GM21367 (cell line): ENCODE data around the gene CSAD.

ENCODE experiments used
- ATAC-seq: cut with Tn5 transposase; IDR thresholded peaks from one replicate; pipeline ENCODE4 v1.9.1; 2021; ENCODE audit not compliant: unreplicated experiment

CSAD gene

DNA sequence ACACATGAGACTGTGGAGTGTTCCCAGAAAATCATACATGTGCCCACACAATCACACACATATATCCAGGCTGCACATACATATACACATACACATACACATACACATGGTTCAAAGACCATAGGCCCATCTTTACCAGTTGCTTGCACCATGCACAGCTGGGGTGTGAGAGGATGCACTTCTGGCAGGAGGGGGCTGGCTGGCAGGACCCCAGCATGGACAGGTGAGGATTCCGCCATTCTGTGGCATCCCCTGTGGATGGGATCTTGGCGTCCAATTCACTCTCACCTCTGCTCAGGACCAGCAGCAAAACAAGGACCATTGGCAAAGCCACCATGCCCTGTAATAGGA is 19.4 kb upstream of the CSAD start:
- ATAC-seq, result peak; percentile 16

DNA sequence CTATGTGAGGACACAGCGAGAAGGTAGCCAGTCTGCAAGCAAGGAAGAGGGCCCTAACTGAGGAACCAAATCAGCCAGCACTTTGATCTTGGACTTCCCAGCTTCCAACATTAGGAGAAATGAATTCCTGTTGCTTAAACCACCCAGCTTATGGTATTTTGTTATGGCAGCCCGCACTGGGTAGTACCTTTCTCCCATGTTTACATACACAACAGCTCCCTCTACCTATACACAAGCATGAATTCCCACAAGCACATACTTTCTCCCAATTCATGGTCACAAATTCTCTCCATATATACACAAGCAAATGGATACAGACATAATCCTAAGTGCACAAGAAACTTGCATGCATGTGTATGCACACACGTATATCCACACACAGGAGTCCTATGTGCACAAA is 19.0 kb upstream of the CSAD start:
- ATAC-seq, result no peak

DNA sequence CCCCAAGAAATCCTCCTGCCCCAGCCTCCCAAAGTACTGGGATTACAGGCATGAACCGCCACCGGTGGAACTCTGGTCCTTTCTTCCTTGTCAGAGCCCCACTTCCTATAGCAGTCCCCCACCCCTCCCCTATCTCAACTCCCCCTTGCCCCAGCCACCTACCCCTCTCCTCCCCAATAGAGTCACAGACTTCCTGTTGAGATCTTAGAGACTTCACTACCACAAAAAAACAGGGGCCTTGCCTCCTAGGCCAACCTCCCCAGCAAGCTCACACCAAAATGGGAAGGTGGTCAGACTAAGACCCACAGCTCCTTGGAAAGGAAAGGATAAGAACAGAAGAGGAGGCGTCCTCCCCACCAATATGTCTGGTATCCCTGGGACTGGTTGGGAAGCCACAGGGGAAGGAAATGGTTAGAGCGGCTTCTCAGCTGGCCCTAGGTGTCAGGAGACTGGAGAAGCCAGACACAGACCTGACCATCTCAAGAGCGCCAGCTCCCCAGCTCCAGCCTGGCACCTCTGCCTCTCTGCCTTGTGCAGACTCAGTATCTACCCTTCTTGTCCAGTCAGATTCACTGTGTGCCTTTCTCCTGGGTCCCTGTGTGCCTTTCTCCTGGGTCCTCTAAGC is 17.9 kb upstream of the CSAD start:
- no peak for ATAC-seq

DNA sequence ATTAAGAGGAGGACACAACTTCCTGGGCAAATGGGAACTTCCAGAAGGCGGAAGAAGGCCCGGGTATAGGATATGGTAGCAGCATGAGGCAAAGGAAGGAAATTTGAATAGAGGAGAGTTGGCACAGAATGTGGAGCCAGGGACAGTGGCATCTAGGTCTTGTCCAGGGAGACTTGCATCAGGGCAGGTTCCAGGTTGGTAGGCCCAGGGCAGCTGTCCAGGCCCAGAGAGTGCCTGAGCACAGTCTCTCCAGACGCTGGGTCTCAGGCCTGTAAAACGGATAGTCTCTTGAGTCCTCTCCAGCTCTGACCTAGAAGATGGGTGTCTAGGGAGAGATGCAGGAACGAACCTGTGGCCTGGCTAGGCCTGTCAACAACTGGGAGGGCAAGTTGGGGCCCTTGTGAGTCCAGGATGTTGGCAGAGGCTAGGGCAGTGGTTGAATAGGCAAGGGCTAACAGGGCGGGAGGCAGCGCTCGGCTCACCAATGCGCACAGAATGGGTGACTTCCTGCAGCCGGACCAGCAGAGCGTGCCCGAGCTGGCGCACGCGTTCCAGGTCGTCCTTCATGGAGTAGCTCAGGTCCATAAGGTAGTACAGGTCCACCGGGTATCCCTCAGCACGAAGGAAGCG is 16.4 kb upstream of the CSAD start:
- ATAC-seq, result no peak

DNA sequence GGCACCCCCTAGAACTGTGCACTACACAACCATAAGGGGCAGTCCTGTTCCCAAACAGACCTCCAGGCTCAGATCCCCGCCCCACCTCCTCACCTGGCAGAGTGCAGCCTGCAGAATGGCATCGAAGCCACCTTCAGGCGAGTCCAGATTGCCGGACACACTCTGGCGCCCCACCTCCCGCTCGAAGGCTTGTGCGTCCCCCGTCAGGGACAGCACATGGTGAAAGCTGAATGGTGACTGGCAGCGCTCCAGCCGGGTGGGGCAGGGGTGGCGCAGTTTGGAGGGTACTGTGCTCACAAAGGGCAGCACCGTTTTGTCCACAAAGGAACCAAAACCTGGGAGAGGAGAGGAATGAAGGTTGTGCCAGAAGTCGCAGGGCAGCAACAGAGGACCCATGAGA is 15.8 kb upstream of the CSAD start:
- no peak for ATAC-seq

DNA sequence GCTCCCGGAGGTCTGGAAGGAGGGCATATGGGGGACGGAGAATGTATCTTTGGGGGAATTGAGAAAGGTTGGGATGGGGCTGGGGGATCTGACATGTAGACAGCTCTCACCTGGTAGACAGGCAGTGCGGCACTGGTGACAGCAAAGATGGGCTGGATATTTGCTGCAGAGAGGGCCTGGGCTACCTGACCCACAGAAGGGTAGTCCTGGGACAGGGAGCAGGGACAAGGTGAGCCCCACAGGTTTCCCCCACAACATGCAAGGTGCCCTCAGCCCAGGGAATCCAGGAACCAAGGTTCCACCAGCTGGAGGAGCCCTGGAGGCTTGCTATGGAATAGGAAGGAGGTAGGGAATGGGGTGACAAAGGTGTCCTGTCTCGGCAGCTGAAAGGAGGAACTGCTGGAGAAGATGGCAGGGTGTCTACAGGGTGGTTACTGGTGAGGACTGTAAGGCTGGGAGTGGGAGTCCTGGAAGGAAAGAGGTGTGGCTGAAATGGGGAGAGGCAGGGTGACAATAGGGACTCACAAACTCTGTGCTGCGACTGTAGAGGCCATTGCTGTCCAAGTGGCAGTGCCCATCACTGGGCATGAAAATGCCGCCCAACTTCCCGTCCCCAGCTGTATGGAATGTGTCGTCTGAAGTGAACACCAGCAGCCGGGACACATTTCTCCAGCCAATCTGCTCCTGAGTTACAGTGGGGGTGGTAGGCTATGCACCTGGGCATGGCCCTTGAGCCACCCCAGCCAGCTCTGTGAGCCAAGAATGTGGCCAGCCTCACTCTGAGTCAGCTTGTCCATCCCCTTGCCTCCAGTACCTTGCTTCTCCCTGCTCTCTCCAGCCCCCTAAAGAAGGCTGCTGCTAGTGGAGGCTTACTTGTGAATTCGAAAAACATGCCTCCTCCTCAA is 15.0 kb upstream of the CSAD start:
- no peak for ATAC-seq

DNA sequence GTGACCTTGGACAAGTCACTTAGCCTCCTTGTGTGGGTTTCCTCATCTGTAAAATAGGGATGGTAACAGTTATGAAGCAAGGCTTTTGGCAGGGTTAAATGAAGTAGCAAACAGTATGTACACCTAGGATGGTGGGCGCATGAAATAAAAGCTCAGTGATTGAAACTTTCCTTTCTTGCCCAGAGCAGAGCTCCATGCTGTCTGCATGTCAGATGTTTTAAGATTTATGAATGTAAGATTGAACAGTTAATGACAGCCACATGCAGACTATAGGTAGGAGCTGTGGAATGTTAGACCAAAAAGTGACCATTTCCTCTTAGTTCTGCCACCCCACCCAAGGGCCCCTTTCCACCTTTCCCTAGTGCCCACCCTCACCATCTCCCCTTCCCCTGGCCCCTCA is 14.2 kb upstream of the CSAD start:
- ATAC-seq, result no peak

DNA sequence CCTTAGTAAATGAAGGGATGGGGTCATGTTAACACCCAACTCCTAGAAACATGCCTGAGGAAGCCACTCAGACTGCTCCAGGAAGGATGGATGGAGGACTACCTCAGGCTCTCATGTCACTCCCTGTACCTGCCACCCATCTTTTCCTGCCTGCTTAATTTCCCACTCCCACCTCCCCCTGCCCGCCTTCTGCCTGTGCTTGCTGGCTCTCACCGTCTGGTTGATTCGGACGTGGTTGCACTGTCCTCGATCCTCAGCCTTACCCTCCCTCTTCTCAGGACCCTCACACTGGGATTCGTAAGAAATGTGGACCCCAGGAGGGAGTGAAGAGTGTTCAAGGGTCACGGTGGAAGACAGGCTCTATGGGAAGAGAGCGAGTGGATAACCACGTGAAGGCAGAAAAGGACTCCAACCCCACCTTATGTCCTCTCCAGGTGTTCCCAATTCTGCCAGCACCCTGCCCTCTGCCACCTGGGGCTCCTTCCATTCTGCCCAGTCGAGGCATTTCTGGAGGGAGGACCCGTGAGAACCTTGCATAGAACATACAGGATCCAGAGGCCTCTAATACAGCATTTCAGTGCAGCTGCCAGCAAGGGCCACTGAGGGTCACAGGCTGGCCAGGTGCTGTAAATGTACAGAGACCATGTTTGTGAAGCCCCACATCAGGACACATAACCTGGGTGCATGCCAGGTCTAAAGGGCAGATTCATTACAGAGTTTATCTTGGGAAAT is 13.4 kb upstream of the CSAD start:
- no peak for ATAC-seq

DNA sequence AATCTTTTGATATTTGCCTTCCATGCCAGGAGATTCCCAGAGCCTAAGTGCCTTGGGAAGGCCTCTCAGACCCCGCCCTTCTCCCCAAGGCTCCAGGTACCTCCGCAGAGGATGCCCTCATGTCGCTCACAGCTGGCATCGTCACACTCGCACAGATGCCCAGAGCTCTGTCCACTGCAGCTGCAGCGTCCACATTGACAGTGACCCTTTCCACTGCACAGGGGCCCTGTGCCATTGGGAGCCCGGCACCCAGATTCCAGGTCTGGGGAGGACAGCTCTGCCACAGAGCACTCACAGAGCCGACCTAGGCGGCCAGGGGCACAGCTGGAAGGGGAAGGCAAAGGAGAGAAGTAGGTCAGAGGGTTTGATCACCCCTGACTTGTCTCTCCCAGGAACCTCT is 12.3 kb upstream of the CSAD start:
- ATAC-seq, result no peak

DNA sequence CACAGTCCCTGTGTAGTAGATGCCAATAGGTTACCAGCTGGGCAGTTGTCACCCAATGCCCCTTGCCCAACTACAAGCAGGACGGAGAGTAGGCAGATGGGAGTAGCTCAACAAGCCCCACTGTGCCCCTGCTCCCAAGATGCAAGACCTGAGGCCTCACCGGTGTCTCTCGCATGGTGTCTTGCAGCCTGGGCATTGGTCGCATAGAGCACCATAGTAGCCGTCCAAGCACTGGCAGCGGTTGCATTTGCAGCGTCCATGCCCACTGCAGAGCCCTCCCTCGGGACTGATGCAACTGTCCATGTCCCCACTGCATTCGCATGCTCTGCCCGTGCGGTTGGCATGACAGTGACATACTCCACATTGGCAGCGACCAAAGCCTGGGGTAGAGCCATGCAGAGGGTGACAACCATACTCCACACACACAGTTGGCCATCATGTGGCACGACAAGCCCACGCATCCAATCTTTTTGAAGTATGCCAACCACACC is 11.9 kb upstream of the CSAD start:
- no peak for ATAC-seq

DNA sequence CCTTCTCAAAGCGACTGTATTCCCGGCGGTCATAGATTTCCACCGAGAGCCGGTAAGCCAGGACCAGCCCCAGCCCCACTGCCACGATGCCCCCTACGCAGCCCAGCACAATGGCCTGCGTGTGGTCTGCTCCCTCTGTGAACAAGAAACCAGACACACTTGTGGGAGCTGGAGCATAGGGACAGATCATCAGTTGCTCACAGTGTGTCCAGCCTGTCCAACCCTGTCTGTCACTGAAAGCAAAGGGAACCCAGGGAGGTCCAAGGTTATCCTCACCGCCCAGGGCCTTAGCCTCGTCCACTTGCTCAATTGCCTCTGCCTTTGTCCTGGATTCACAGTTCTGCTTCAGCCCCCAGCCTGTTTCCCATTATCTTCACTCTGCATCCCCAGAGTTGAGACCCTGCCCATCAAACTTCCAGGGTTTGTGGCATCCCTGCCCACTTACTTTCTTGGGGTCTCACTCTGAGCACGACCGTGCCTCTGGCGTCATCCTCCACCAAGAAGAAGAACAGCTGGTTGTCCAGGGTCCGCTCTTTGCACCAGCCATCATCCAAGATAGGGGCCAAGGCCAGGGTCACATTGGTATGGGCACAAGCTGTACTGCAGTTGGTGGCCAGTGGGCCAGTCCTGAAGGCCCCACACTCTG is 11.3 kb upstream of the CSAD start:
- no peak for ATAC-seq

DNA sequence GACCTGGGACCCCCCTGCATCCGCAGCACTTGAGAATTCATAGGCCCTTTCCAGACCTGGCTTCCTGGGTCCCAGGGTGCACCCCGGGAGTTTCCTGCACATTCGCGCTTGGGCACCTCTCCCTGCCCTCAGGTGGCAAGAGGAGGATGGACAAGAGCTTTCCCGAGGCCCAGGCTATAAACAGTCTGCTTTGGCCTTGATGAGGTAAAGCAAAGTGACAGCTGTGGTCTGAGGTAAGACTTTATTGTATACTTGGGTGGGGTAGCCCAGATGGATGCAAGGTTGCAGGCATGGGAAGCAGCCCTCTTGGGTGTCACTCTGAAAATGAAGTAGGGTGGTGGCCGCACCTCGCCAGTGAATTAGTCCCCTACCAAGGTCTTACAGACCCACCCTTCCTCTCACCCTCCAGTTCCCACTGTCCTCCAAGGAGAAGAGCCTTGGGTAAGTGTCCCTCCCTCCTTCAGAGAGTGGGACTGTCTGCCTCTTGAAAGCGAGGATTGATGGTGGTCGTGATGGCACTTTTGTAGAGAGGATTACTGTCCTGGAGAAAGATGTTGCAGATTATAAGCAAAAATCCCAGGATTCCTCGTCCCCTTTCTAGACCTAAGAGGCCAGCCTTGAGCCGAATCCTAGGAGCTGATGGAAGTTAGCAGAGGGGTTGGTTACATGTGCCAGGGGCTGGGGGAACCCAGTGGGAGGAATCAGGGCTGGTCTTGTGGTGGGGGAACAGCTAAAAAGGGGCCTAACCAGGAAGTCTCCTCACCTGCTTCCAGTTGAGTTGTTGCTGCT is 10.6 kb upstream of the CSAD start:
- no peak for ATAC-seq

DNA sequence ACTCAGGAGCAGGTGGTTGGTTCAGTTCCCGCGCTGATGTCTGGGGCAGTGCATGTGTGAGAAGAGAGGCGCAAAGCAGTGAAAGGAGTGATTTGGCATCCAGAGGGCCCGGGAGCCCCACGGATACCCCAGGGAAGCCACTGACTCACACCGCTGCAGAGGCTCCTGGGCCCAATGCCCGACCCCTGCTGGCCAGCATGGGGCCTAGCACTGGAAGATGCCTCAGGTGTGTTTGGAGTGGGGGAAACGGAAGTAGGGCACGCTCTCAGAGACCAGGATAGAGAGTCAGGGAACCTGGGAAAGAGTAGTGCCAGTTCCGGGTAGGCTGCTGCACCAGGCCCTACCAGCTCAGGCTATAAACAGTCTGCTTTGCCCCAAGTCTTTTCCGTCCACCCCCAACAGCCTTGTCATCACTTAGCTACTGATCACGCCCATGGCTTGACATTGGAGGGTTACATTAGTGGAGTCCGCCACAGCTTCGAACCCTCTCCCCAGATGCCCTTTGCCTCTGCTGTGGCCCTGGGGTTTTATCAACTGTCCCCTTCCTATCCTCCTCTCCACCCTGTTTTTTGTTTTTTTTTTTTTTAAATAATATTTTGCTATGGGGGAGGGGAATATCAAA is 9.5 kb upstream of the CSAD start:
- no peak for ATAC-seq

DNA sequence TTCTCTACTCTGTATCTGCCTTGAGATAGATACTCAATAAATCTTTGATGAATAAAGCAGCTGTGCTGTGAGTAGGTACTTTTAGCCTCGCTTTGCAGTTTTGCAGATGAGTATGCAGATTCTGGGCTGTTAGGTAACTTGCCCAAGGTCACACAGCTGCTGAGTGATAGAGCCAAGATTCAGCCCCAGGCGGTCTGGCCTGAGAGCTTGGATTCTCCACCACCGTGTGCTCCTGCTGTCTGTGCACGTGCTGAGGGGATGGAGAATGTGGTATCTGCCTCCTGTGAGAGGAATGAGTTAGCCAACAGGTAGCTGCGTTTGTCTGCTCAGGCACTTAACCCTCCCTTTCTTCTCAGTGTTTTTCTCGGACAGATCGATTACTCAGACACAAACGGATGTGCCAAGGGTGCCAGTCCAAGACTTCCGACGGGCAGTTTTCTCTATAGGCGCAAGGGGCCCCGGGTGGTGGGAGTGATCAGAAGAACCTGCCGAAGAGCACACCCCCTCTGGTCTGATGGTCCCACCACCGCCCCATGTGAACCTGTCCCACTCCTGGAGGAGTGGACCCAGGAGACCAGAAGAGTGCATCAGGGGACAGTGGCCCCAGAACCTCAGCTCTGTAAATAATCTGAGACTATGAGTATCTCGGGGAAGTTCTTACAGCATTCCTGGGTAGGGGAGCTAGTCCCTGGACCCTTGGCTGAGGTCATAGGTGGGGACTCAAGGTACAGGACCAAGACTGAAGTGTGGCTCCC is 6.6 kb upstream of the CSAD start:
- ATAC-seq, result no peak

DNA sequence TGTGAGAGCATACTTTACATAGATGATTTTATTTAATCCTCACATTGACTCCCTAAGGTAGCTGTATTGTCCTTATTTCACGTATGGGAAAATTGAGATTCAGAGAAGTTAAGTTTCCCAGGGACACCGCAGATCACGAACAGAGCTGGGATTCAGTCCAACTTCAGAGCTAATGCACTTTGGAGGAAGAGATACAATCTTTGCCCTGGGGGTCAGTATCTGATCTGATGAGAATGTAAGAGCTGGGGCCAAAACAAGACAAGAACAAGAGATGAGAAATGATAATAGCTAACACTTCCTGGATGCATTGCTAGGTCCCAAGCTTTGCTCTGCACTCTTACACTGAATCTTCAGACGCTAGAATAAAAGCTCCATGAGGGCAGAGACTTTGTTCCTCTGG is 6.0 kb upstream of the CSAD start:
- ATAC-seq, result no peak

DNA sequence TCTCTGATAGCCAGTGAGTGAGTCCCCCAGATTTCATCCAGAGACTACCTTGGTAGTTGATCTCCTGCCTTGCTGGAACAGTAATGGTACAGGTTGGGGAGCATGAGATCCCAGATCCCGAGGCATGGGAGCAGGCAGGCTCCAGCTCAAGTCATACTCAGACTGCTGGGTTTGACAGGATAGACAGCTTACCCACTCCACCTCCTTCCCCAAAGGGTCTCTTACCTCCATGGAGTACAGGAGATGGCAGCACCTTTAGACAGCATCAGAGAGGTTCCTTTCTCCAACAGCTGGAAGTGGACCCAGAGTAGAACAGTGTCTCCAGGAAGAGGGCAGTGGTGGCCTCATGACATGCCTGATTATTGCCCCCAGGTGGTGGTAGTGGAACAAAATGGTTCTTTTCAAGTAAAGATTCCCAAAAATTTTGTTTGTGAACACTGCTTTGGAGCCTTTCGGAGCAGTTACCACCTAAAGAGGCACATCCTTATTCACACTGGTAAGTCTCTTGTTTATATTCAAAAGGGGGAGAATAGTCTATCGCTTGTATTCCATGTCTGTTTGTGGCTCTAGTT is 4.9 kb upstream of the CSAD start:
- no peak for ATAC-seq

DNA sequence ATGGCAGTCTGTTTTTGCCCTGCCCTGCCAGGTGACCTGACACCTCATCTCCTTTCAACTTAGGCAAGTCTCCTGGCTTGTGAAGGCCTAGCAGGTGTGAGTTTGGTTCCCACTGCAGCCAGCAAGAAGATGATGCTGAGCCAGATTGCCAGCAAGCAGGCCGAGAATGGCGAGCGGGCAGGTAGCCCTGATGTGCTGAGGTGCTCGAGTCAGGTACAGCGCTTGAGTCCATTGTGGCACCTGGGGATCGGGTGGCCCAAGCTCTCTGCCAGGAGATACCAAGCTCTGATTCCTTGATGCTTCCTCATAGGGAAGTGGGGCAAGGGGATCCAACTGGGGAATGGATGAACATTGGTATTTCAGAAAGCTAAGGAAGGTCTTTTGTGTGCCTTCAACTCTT is 4.1 kb upstream of the CSAD start:
- ATAC-seq, result no peak

DNA sequence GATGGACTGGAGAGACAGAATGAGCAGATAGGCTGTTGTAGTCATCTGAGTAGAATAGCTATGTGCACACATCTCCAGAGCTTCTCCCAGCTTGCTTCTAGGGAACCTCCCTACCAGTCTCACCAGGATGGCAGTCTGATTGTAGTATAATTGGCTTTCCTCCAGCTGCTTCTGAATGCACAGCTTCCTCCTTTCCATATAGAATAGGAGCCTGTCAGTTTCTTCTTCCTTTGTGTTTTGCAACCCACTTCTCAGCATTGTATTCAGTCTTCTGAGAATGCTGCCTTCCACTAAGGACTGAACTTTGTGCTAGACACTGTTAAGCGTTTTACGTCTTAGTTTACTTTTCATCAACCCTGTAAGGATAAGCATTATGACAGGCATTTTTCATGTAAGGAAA is 2.2 kb upstream of the CSAD start:
- ATAC-seq, result no peak

DNA sequence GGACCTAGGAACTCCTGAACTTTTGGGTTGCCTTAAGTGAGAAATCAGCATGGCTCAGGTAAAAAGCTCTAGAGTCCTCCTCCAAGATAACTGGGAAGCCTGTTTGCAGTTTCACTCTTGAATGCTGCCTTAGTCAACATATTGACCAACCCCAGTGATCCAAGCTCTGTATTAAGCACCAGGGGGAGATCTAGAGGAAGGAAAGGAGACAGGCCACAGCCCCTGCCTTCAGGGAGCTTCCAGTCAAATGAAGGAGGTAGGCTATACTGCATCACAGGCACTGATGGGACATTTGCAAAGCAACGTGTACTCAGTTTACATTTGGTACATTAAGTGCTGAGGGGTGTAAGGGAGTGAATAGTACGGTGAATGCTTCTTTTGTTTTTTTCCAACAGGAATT is 1.2 kb upstream of the CSAD start:
- no peak for ATAC-seq
